ENCODE measurements around the gene DAPK2.

DNA sequence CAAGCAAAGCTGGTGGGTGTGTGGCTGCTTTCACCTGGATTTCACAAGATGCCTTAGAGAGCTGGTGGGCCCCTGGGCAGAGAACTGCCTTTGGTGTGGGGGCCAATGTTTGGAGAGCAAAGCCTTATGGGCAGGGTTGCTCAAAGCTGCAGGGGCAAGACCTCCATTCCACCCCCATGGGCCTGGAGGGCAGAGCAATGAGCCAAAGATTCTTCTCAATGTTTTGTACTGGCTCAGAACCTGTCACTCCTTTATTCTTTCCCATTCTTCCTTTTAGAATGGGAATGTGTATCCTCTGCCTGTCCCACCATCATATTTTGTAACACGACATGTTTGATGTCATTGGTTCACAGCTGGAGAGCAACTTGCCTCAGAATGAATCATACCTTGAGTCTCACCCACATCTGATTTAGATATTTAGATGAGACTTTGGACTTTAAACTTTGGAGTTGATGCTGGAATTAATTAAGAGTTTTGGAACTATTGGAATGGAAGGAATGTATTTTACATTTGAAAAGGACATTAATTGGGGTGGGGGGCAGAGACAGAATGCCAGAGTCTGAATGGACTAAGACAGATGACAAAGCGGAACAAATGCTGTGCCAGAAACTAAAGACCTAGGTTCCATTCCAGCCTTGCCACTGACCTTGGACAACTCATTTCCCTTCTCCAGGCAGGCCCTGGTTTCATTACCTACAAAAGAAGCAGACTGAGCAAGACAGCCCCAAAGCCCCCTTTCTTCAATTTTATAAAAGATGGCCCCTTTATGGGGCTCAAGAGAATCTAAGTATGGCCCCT is 72.9 kb downstream of the DAPK2 start:
- TF ChIP-seq, protein P1, sequence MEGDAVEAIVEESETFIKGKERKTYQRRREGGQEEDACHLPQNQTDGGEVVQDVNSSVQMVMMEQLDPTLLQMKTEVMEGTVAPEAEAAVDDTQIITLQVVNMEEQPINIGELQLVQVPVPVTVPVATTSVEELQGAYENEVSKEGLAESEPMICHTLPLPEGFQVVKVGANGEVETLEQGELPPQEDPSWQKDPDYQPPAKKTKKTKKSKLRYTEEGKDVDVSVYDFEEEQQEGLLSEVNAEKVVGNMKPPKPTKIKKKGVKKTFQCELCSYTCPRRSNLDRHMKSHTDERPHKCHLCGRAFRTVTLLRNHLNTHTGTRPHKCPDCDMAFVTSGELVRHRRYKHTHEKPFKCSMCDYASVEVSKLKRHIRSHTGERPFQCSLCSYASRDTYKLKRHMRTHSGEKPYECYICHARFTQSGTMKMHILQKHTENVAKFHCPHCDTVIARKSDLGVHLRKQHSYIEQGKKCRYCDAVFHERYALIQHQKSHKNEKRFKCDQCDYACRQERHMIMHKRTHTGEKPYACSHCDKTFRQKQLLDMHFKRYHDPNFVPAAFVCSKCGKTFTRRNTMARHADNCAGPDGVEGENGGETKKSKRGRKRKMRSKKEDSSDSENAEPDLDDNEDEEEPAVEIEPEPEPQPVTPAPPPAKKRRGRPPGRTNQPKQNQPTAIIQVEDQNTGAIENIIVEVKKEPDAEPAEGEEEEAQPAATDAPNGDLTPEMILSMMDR (IDR thresholded peaks at IDR 0.05): no peak
- TF ChIP-seq POLR2A (IDR thresholded peaks at IDR 0.05): no peak
